A673 (cell line): Measurements from ENCODE around the gene GRAMD2A.

Experiments used
- EZH2 ChIP-seq: fragments of 200-600 bp; sonication (generic); IDR thresholded peaks from 2 replicates; pipeline ENCODE4 v1.6.1; 2017; ENCODE audit warnings: borderline replicate concordance, low read depth, mild to moderate bottlenecking, mixed read lengths, antibody characterized with exemption, low read length; ENCODE audit not compliant: poor library complexity, severe bottlenecking
- TF ChIP-seq, protein P1 (sequence below): fragments of 300-800, 200-600 bp; sonication (generic); conservative IDR thresholded peaks from 2 replicates; pipeline ENCODE4 v1.5.1; 2017; ENCODE audit warnings: low read depth, mild to moderate bottlenecking, antibody characterized with exemption, low read length, moderate library complexity, mixed read lengths

DNA sequence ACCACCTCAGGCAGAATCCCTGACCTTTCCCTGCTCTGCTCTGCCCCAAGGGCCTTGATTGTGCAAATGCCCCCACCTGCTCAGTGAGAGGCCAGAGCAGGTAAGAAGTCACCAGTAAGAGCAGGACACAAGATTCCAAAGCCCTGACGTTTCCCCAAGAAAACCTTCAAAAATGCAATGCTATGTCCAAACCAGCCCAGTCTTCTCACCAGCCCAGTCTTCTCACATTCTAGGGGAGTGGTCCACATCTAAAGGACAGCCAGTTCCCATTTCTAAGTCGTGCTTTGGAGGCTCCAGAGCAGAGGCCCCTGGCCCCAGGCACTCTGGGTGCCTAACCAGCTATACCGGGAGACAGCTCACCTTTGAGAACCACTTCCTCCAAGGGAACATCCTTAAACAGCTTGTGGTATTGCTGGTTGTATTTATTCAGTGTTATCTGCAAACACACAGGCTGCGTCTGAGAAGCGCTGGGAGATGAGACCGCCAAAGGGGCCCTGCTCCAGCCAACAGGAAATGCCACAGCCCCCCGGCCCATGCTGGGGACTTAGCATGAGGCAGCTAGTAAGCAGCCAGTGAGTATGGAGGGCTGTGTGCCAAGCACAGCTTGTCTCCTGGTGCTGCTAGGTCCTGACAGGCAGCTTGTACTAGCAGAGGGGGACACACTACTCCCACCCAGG lies 29.3 kb downstream of the GRAMD2A start:
- TF ChIP-seq, protein P1, sequence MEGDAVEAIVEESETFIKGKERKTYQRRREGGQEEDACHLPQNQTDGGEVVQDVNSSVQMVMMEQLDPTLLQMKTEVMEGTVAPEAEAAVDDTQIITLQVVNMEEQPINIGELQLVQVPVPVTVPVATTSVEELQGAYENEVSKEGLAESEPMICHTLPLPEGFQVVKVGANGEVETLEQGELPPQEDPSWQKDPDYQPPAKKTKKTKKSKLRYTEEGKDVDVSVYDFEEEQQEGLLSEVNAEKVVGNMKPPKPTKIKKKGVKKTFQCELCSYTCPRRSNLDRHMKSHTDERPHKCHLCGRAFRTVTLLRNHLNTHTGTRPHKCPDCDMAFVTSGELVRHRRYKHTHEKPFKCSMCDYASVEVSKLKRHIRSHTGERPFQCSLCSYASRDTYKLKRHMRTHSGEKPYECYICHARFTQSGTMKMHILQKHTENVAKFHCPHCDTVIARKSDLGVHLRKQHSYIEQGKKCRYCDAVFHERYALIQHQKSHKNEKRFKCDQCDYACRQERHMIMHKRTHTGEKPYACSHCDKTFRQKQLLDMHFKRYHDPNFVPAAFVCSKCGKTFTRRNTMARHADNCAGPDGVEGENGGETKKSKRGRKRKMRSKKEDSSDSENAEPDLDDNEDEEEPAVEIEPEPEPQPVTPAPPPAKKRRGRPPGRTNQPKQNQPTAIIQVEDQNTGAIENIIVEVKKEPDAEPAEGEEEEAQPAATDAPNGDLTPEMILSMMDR, result no peak
- no peak for TF ChIP-seq EZH2
